A549 (cell line): ENCODE data around the gene MAP3K9.

Experiments used
- BHLHE40 ChIP-seq: IDR thresholded peaks from 2 replicates; pipeline ENCODE4 v1.6.1; 2012; ENCODE audit warnings: low read depth, low read length, inconsistent platforms
- CBX2 ChIP-seq: fragments of 200-600 bp; sonication (generic); IDR thresholded peaks from 2 replicates; pipeline ENCODE4 v1.6.1; 2016; ENCODE audit warnings: low read depth, mild to moderate bottlenecking, borderline replicate concordance
- MAZ ChIP-seq: fragments of 150-350 bp; IDR thresholded peaks from 2 replicates; pipeline ENCODE4 v1.6.1; 2014; ENCODE audit warnings: antibody characterized with exemption, low read depth, low read length, borderline replicate concordance
- POLR2A ChIP-seq: IDR thresholded peaks from 2 replicates; pipeline ENCODE4 v1.6.1; 2012; ENCODE audit warnings: mild to moderate bottlenecking, low read length
- TF ChIP-seq, protein P1 (sequence below): fragments of >200 bp; sonication (Bioruptor Twin); formaldehyde crosslinking; IDR thresholded peaks from 3 replicates; pipeline ENCODE4 v1.5.1; 2016

DNA sequence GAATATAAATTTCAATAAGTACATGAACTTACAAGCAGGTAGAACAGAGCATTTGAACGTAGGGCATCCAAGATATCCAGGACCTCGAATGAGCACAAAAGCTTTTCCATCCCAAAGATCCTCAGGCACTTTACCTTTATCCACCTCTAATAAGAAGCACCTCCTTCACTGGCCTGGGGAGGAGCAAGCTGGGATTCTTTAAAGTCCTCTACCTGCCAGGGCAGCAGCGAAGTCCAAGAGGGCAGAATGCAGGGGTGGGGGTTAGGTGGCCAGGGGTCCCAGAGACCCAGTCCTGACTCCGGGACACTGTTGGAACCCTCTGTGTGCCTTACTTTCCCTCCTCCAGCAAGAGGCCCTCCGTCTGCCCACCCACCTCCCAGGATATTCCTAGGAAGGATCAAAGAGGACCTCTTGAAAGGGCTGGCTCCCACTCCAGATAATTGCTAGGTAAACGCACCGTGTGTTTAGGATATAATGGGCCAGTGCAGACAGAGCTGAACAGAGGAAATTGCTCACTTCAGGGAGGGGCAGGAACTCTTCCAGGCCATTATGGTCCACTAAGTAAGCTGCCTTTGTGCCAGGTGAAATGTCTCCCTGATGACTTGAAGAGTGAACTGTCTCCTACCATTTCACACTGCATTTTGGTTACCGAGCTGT lies 99.5 kb downstream of the MAP3K9 start:
- TF ChIP-seq BHLHE40 (no peak), MAZ (no peak), CBX2 (no peak), POLR2A (no peak)
- TF ChIP-seq, protein P1, sequence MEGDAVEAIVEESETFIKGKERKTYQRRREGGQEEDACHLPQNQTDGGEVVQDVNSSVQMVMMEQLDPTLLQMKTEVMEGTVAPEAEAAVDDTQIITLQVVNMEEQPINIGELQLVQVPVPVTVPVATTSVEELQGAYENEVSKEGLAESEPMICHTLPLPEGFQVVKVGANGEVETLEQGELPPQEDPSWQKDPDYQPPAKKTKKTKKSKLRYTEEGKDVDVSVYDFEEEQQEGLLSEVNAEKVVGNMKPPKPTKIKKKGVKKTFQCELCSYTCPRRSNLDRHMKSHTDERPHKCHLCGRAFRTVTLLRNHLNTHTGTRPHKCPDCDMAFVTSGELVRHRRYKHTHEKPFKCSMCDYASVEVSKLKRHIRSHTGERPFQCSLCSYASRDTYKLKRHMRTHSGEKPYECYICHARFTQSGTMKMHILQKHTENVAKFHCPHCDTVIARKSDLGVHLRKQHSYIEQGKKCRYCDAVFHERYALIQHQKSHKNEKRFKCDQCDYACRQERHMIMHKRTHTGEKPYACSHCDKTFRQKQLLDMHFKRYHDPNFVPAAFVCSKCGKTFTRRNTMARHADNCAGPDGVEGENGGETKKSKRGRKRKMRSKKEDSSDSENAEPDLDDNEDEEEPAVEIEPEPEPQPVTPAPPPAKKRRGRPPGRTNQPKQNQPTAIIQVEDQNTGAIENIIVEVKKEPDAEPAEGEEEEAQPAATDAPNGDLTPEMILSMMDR = no peak
